Chondrocyte (in vitro differentiated cells): ENCODE results near the gene MPZL2. TPM values are rescaled to one million over a fixed set of nuclear protein-coding genes. Genes with fewer than 3 reads are reported as not detected.

Source experiments
- DNase-seq: peaks from one replicate; pipeline ENCODE4 v3.0.0; 2021; ENCODE audit warnings: mixed read lengths, low spot score
- H3K27ac Mint-ChIP-seq: one replicate; pipeline ENCODE4 v1.8.0; 2021; ENCODE audit warnings: mild to moderate bottlenecking, moderate library complexity, mixed read lengths; ENCODE audit not compliant: unreplicated experiment
- H3K27me3 Mint-ChIP-seq: 2 replicates; pipeline ENCODE4 v1.8.0; 2021; ENCODE audit warnings: low read depth, mixed read lengths
- H3K36me3 Mint-ChIP-seq: 2 replicates; pipeline ENCODE4 v1.8.0; 2021; ENCODE audit warnings: low read depth, mixed read lengths
- H3K4me1 Mint-ChIP-seq: 2 replicates; pipeline ENCODE4 v1.8.0; 2021; ENCODE audit warnings: low read depth, mild to moderate bottlenecking, mixed read lengths
- H3K4me3 Mint-ChIP-seq: one replicate; pipeline ENCODE4 v1.8.0; 2021; ENCODE audit warnings: mild to moderate bottlenecking, moderate library complexity, mixed read lengths; ENCODE audit not compliant: unreplicated experiment
- H3K9me3 Mint-ChIP-seq: 2 replicates; pipeline ENCODE4 v1.8.0; 2021; ENCODE audit warnings: low read depth, mixed read lengths
- total RNA-seq: library from RNA; stranded (reverse); gene quantifications from 3 replicates; pipeline ENCODE4 v1.2.1, GENCODE V29; 2021
- TF ChIP-seq, protein P1 (sequence below): fragments of 200-600 bp; sonication (generic); IDR thresholded peaks from 2 replicates; pipeline ENCODE4 v1.5.0; 2021; ENCODE audit warnings: antibody characterized with exemption, mild to moderate bottlenecking, moderate library complexity

The MPZL2 gene
- total RNA-seq, 1 donor from 2014 or later = not detected

DNA sequence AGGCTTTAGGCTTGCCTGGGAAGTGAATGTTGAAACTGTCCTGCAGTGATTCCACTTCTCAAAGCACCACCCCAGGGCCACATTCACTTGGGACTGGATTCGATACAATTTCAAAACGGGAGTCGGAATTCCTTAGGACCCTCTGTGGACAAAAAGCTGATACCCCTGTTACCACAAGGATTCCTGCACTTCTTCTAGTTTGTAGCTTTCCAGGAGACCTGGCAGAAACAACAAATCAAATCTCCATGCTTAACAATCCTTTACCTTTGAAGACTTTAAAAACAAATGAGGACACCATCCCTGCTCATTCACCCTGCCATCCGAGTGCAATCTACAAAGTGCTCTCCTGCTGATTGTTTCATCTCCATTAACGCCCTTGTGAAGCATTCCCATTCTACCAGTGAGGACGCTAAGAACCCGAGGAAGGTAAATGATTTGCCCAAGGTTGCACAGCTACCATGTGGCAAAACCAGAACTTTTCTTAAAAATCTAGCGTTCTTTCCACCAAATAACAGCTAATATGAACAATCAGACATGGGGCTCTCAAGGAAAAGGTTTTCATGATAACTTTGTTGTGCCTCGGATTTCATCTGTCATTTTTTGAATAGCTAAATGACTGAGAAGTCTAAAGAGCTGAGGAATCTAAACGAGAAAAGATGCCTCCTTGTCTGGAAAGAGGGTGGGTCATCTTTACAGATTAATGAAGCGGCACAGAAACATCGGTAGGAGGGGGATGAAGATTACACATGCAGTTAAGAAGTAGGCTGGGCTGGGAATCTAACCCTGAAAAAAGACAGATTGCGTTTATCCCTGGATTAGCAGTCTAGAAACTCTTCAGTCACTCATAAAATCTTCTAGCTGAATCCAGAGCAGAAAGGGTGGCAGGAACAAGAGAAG, 720 bp upstream of the MPZL2 start:
- no peak overlapping the region for H3K4me3 Mint-ChIP-seq
- H3K27ac Mint-ChIP-seq = no peak overlapping the region
- peaks cover 79% of the 10 kb centered on the region for H3K27me3 Mint-ChIP-seq
- H3K9me3 Mint-ChIP-seq = no peaks in the 10 kb centered on the region
- H3K4me1 Mint-ChIP-seq = peaks cover 3% of the 10 kb centered on the region
- no peak for DNase-seq
- TF ChIP-seq, protein P1, sequence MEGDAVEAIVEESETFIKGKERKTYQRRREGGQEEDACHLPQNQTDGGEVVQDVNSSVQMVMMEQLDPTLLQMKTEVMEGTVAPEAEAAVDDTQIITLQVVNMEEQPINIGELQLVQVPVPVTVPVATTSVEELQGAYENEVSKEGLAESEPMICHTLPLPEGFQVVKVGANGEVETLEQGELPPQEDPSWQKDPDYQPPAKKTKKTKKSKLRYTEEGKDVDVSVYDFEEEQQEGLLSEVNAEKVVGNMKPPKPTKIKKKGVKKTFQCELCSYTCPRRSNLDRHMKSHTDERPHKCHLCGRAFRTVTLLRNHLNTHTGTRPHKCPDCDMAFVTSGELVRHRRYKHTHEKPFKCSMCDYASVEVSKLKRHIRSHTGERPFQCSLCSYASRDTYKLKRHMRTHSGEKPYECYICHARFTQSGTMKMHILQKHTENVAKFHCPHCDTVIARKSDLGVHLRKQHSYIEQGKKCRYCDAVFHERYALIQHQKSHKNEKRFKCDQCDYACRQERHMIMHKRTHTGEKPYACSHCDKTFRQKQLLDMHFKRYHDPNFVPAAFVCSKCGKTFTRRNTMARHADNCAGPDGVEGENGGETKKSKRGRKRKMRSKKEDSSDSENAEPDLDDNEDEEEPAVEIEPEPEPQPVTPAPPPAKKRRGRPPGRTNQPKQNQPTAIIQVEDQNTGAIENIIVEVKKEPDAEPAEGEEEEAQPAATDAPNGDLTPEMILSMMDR = no peak
- H3K36me3 Mint-ChIP-seq = no peaks in the 10 kb centered on the region

DNA sequence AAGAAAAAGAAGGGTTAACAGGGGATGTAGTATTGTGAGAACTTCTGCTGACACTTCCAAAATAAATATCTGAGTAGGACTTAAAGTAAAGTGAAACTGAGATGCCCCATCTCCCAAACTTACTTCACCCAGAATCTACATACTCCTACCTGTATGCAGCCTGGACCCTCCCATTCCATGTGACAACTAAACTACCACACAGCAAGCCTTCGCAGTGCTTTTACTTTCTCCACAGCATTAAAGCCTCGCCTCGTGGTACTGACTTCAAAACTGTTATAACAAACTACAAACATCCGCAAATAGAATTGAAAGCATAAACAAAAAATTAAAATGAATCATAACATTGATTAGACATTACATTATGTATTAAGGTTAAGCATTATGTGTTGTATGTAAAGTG, 985 bp downstream of the MPZL2 start:
- DNase-seq = no peak
- TF ChIP-seq, protein P1 = no peak
- H3K27ac Mint-ChIP-seq = no peak overlapping the region
- no peak overlapping the region for H3K4me3 Mint-ChIP-seq
- peaks cover 3% of the 10 kb centered on the region for H3K4me1 Mint-ChIP-seq
- no peaks in the 10 kb centered on the region for H3K36me3 Mint-ChIP-seq
- H3K27me3 Mint-ChIP-seq = peaks cover 71% of the 10 kb centered on the region
- H3K9me3 Mint-ChIP-seq = no peaks in the 10 kb centered on the region

GRCh38 chr11:118260353-118260752, 3.7 kb downstream of the MPZL2 start:
- Mint-ChIP-seq H3K36me3 (no peaks in the 10 kb centered on the region), H3K4me3 (no peak overlapping the region), H3K27me3 (peaks cover 67% of the 10 kb centered on the region), H3K27ac (no peak overlapping the region), H3K9me3 (no peaks in the 10 kb centered on the region), H3K4me1 (peaks cover 3% of the 10 kb centered on the region)
- DNase-seq = no peak
- TF ChIP-seq, protein P1 = no peak

- peaks cover under 1% of the 10 kb centered on the region for H3K4me1 Mint-ChIP-seq
- no peak for DNase-seq
- no peak overlapping the region for H3K4me3 Mint-ChIP-seq
- H3K27me3 Mint-ChIP-seq = peaks cover 65% of the 10 kb centered on the region
- no peaks in the 10 kb centered on the region for H3K9me3 Mint-ChIP-seq
- H3K36me3 Mint-ChIP-seq = no peaks in the 10 kb centered on the region
- TF ChIP-seq, protein P1 = no peak
- H3K27ac Mint-ChIP-seq = no peak overlapping the region
These were observed 5.0 kb downstream of the MPZL2 start for GRCh38 chr11:118259138-118259537.

- no peaks in the 10 kb centered on the region for H3K9me3 Mint-ChIP-seq
- no peak overlapping the region for H3K4me3 Mint-ChIP-seq
- TF ChIP-seq, protein P1 = peak; percentile 39
- DNase-seq = no peak
- no peaks in the 10 kb centered on the region for H3K36me3 Mint-ChIP-seq
- H3K27ac Mint-ChIP-seq = no peak overlapping the region
- H3K27me3 Mint-ChIP-seq = peaks cover 59% of the 10 kb centered on the region
- no peaks in the 10 kb centered on the region for H3K4me1 Mint-ChIP-seq
These were observed 5.7 kb downstream of the MPZL2 start for GRCh38 chr11:118258410-118258809.
